Fibroblast of pulmonary artery (primary cell): ENCODE measurements around the gene HSD17B12.

Source experiments
- DNase-seq: peaks from one replicate; pipeline ENCODE4 v3.0.0-alpha.2; 2010; ENCODE audit warnings: low read depth
- H3K4me3 ChIP-seq: replicated peaks from 2 replicates; pipeline ENCODE4 v1.5.1; 2011; ENCODE audit warnings: low read depth, mild to moderate bottlenecking, control low read depth, low read length, moderate library complexity
- CTCF ChIP-seq: IDR thresholded peaks from 2 replicates; pipeline ENCODE4 v1.5.1; 2011; ENCODE audit warnings: mild to moderate bottlenecking, control low read depth, low read length, inconsistent platforms; ENCODE audit errors: missing control alignments

The HSD17B12 gene

GRCh38 chr11:43737201-43737590, 56.7 kb downstream of the HSD17B12 start:
- no peak for DNase-seq
- H3K4me3 ChIP-seq = no peak overlapping the region
- no peak for TF ChIP-seq CTCF

GRCh38 chr11:43738600-43739409, 58.3 kb downstream of the HSD17B12 start:
- H3K4me3 ChIP-seq = peak overlapping the region; percentile 4

GRCh38 chr11:43746670-43747069, 66.1 kb downstream of the HSD17B12 start:
- no peak for TF ChIP-seq CTCF
- no peak overlapping the region for H3K4me3 ChIP-seq
- no peak for DNase-seq

More at GRCh38 chr11:43738600-43739409, 58.3 kb downstream of the HSD17B12 start:
- peak; percentile 85 for DNase-seq
- no peak for TF ChIP-seq CTCF

DNA sequence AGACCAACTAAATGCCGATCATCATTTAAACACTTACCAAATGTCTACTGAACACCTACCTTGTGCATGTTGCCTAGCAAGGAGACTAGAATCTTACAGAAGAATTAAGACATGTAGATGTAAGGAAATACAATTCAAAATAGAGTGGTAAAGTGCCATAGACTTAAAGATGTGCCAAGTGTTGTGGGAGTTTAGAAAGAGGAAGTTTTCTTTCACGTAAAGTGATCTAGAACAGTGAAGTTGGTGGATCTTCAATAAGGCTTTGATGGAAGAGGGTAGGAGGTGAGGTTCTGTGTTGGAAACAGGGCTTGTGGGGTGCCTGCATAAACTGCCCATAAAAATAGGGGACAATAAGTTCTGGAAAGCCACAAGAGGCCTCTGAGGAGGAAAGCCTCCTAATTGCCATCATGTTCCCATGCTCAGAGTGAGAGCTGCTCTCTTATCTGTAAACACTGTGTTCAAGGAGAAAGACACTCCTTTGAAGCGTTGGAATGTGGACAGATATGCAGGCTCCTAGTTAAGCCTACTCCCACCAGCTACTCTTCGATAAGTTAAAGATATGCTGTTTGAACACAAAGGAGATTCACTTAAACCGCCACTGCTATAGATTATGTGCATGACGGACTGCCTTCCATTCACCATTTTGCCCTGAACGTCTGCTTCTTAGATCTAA, 66.7 kb downstream of the HSD17B12 start:
- DNase-seq = no peak
- H3K4me3 ChIP-seq = no peak overlapping the region
- no peak for TF ChIP-seq CTCF

GRCh38 chr11:43748095-43748494, 67.6 kb downstream of the HSD17B12 start:
- no peak for DNase-seq
- no peak for TF ChIP-seq CTCF
- H3K4me3 ChIP-seq = no peak overlapping the region

GRCh38 chr11:43751726-43752125, 71.2 kb downstream of the HSD17B12 start:
- H3K4me3 ChIP-seq = no peak overlapping the region
- no peak for DNase-seq
- no peak for TF ChIP-seq CTCF
